HL-60 (cell line): ENCODE data around the gene ATP8A2.

ENCODE experiments used
- DNase-seq, 2 experiments: peaks; one replicate each; pipeline ENCODE4 v3.0.0-alpha.2; 2010 to 2020; ENCODE audit warnings: low read depth in 1 of 2, low spot score in 1 of 2
- H3K27ac ChIP-seq: fragments of 250-450 bp; sonication (Bioruptor Pico); replicated peaks from 2 replicates; pipeline ENCODE4 v1.5.1; 2020; ENCODE audit warnings: mild to moderate bottlenecking, moderate library complexity
- H3K27me3 ChIP-seq: fragments of 250-450 bp; sonication (Bioruptor Pico); 2 replicates; pipeline ENCODE4 v1.5.1; 2021; ENCODE audit warnings: mild to moderate bottlenecking, moderate library complexity; ENCODE audit not compliant: insufficient read depth, poor library complexity, severe bottlenecking
- H3K4me3 ChIP-seq: replicated peaks from 2 replicates; pipeline ENCODE4 v1.5.1; 2011; ENCODE audit warnings: mild to moderate bottlenecking, control low read depth, low read length; ENCODE audit not compliant: insufficient read depth
- GABPA ChIP-seq: IDR thresholded peaks from 2 replicates; pipeline ENCODE4 v1.6.1; 2012; ENCODE audit warnings: low read depth
- POLR2AphosphoS5 ChIP-seq: IDR thresholded peaks from 2 replicates; pipeline ENCODE4 v1.6.1; 2012; ENCODE audit warnings: low read depth
- SPI1 ChIP-seq: IDR thresholded peaks from 2 replicates; pipeline ENCODE4 v1.6.1; 2012; ENCODE audit warnings: low read depth, mild to moderate bottlenecking, borderline replicate concordance
- TF ChIP-seq, protein P1 (sequence below): IDR thresholded peaks from one replicate; pipeline ENCODE4 v1.5.1; 2011; ENCODE audit warnings: low read length, control low read depth, inconsistent platforms; ENCODE audit not compliant: insufficient read depth
- TF ChIP-seq, protein P2 (sequence below): IDR thresholded peaks from 2 replicates; pipeline ENCODE4 v1.6.1; 2012; ENCODE audit warnings: low read depth; ENCODE audit not compliant: insufficient replicate concordance

The ATP8A2 gene

DNA sequence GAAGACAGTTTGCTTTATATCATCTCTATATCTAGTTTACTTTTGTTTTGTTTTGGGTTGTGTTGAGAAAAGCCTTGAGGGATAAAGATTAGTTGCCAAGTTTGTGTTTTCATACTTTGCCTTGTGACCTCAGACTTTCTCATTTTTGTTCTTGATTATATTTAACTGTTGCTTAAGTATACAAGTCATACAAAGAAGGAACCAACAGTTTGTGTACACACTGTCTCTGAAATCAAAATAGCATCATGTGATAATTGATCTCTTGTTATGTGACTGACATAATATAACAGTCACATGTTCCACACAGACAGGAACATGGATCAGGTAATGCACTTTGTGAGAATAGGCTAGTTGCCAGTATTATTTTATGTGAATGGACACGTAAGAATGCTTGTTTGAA is 609.3 kb downstream of the ATP8A2 start:
- H3K27ac ChIP-seq, result no peak overlapping the region
- TF ChIP-seq, protein P1, sequence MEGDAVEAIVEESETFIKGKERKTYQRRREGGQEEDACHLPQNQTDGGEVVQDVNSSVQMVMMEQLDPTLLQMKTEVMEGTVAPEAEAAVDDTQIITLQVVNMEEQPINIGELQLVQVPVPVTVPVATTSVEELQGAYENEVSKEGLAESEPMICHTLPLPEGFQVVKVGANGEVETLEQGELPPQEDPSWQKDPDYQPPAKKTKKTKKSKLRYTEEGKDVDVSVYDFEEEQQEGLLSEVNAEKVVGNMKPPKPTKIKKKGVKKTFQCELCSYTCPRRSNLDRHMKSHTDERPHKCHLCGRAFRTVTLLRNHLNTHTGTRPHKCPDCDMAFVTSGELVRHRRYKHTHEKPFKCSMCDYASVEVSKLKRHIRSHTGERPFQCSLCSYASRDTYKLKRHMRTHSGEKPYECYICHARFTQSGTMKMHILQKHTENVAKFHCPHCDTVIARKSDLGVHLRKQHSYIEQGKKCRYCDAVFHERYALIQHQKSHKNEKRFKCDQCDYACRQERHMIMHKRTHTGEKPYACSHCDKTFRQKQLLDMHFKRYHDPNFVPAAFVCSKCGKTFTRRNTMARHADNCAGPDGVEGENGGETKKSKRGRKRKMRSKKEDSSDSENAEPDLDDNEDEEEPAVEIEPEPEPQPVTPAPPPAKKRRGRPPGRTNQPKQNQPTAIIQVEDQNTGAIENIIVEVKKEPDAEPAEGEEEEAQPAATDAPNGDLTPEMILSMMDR, result no peak
- TF ChIP-seq GABPA (no peak), SPI1 (no peak), POLR2AphosphoS5 (no peak)
- TF ChIP-seq, protein P2, sequence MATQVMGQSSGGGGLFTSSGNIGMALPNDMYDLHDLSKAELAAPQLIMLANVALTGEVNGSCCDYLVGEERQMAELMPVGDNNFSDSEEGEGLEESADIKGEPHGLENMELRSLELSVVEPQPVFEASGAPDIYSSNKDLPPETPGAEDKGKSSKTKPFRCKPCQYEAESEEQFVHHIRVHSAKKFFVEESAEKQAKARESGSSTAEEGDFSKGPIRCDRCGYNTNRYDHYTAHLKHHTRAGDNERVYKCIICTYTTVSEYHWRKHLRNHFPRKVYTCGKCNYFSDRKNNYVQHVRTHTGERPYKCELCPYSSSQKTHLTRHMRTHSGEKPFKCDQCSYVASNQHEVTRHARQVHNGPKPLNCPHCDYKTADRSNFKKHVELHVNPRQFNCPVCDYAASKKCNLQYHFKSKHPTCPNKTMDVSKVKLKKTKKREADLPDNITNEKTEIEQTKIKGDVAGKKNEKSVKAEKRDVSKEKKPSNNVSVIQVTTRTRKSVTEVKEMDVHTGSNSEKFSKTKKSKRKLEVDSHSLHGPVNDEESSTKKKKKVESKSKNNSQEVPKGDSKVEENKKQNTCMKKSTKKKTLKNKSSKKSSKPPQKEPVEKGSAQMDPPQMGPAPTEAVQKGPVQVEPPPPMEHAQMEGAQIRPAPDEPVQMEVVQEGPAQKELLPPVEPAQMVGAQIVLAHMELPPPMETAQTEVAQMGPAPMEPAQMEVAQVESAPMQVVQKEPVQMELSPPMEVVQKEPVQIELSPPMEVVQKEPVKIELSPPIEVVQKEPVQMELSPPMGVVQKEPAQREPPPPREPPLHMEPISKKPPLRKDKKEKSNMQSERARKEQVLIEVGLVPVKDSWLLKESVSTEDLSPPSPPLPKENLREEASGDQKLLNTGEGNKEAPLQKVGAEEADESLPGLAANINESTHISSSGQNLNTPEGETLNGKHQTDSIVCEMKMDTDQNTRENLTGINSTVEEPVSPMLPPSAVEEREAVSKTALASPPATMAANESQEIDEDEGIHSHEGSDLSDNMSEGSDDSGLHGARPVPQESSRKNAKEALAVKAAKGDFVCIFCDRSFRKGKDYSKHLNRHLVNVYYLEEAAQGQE, result no peak

DNA sequence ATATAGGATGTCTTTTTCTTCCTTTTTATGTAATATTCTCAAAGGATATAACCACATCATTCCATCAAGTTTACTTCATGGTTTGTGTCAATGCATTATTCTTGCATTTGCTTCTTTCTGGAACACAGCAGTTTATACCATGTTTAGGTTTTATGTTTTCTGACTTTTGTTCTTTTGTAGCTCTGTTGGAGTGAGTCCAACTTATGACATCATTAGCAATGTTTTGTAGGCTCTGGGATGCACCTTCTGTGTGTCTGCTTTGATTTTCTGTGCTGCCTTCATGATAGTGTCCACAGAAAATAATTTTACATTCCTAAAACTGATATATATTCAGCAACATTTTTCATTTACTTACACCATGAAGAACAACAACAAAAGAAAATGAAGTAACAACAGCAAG is 611.1 kb downstream of the ATP8A2 start:
- TF ChIP-seq POLR2AphosphoS5 (no peak), GABPA (no peak), SPI1 (no peak)
- TF ChIP-seq, protein P1, result no peak
- TF ChIP-seq, protein P2, result no peak

More for the DNA sequence above, 609.3 kb downstream of the ATP8A2 start:
- Histone ChIP-seq H3K4me3 (no peak overlapping the region), H3K27me3 (peaks cover 2% of the 10 kb centered on the region)
- peak in 1 of 2 experiments; percentile 12 for DNase-seq

DNA sequence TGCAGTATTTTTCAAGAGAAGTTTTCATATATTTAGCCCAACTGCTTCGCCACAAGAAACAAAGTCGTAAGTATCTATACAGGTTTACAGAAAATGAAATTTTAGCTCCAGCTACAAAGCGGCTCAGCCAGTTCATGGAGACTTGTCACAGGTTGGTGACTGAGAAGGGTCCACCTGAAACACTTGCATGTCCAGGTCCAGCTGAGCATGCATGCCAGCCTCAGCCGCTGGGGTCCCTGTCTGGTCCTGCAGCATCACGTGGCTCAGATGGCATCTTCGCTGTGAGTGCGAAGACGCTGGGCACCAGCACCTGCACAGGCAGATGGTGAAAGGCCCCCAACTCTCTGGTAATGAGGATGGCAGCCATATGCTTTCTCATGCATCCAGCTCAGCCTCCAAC is 616.2 kb downstream of the ATP8A2 start:
- TF ChIP-seq POLR2AphosphoS5 (no peak), SPI1 (no peak), GABPA (no peak)
- TF ChIP-seq, protein P1, result no peak
- TF ChIP-seq, protein P2, result no peak
- Histone ChIP-seq H3K27ac (no peak overlapping the region), H3K4me3 (no peak overlapping the region), H3K27me3 (peaks cover 2% of the 10 kb centered on the region)
- no peak for DNase-seq

More for the DNA sequence above, 611.1 kb downstream of the ATP8A2 start:
- H3K27ac ChIP-seq, result no peak overlapping the region
- peaks cover 2% of the 10 kb centered on the region for H3K27me3 ChIP-seq
- DNase-seq, result no peak
- no peak overlapping the region for H3K4me3 ChIP-seq
